K562 (cell line): Measurements from ENCODE around the gene ADORA2B. TPM values are rescaled to one million over a fixed set of nuclear protein-coding genes. Genes with fewer than 3 reads are reported as not detected.

Source experiments
- ATAC-seq: fragments of 200-7000 bp; cut with Tn5 transposase; 3 replicates; pipeline ENCODE4 v1.9.1; 2020; ENCODE audit warnings: moderate library complexity
- BruUV-seq: library from RNA; stranded (reverse); fragments of 400-500 nt; replicated peaks from 2 replicates; lab custom pipeline; 2021; lab: Mats Ljungman, UMichigan
- CTCF ChIA-PET: fragments of 300-600 bp; formaldehyde crosslinking; extraction: SDS; loops from one replicate; lab custom pipeline; 2021; ENCODE audit warnings: low intra/inter-chr PET ratio; lab: Yijun Ruan, JAX
- POLR2A ChIA-PET: fragments of 300-600, 350-650 bp; sonication (Branson Sonifier 250); formaldehyde crosslinking; extraction: SDS; loops from one replicate; lab custom pipeline; 2021; ENCODE audit warnings: antibody characterized with exemption, inconsistent platforms; lab: Yijun Ruan, JAX
- DNase-seq, 4 experiments: peaks; one replicate each; pipeline versions ENCODE4 v3.0.0 to v3.0.0-alpha.2; 2011 to 2018; ENCODE audit warnings: low spot score in 3 of 4, mixed read lengths in 3 of 4; ENCODE audit errors: extremely low read depth in 1 of 4
- FAIRE-seq: peaks from 2 replicates; lab custom pipeline; 2011; peaks lifted over from hg19 to GRCh38; lab: Jason Lieb, UNC
- H2AFZ ChIP-seq: 2 replicates; pipeline ENCODE4 v1.6.0; 2011; ENCODE audit warnings: low read depth, low read length, control low read depth, inconsistent platforms
- H3K27ac ChIP-seq: fragments of 200-600 bp; 3 replicates; pipeline ENCODE4 v1.8.0; 2011; ENCODE audit warnings: low read depth, mild to moderate bottlenecking, control low read depth, inconsistent platforms, low read length, moderate library complexity, mixed read lengths; ENCODE audit errors: extremely low read depth
- H3K27me3 ChIP-seq, 2 experiments: fragments of 300-600 bp in 1 of 2; 2 replicates in 1 of 2; 3 replicates in 1 of 2; pipeline versions ENCODE4 v1.6.0 to v1.8.0; 2011; ENCODE audit warnings: inconsistent platforms in 2 of 2, low read length in 2 of 2, mild to moderate bottlenecking in 1 of 2, mixed read lengths in 1 of 2, moderate library complexity in 1 of 2; ENCODE audit not compliant: control insufficient read depth in 2 of 2, insufficient read depth in 2 of 2
- H3K36me3 ChIP-seq: fragments of 300-600 bp; 3 replicates; pipeline ENCODE4 v1.8.0; 2011; ENCODE audit warnings: mild to moderate bottlenecking, low read length, inconsistent platforms; ENCODE audit not compliant: control insufficient read depth, insufficient read depth
- H3K4me1 ChIP-seq, 2 experiments: fragments of 200-600 bp in 1 of 2; replicated peaks in 1 of 2; 2 replicates in 1 of 2; 3 replicates in 1 of 2; pipeline versions ENCODE4 v1.5.1 to v1.8.0; 2011; ENCODE audit warnings: inconsistent platforms in 2 of 2, low read length in 2 of 2, mild to moderate bottlenecking in 1 of 2, mixed read lengths in 1 of 2, moderate library complexity in 1 of 2; ENCODE audit not compliant: control insufficient read depth in 2 of 2, insufficient read depth in 2 of 2
- H3K4me2 ChIP-seq: 2 replicates; pipeline ENCODE4 v1.6.1; 2011; ENCODE audit warnings: low read length, control low read depth, inconsistent platforms, mixed read lengths; ENCODE audit not compliant: insufficient read depth
- H3K4me3 ChIP-seq: fragments of 200-600 bp; sonication (generic), shearing (Covaris generic); 2 replicates; pipeline ENCODE4 v1.5.1; 2016; ENCODE audit warnings: control low read depth, inconsistent platforms
- H3K79me2 ChIP-seq: fragments of 200-600 bp; 3 replicates; pipeline ENCODE4 v1.8.0; 2011; ENCODE audit warnings: low read length, inconsistent platforms; ENCODE audit not compliant: control insufficient read depth, insufficient read depth
- H3K9ac ChIP-seq, 2 experiments: 2 replicates each; pipeline versions ENCODE4 v1.6.0 to v1.6.1; 2011; ENCODE audit warnings: low read depth in 2 of 2, low read length in 2 of 2, control low read depth in 1 of 2, inconsistent platforms in 1 of 2, mild to moderate bottlenecking in 1 of 2, mixed read lengths in 1 of 2; ENCODE audit not compliant: insufficient read depth in 1 of 2
- H3K9me1 ChIP-seq: one replicate; pipeline ENCODE4 v1.6.0; 2011; ENCODE audit warnings: inconsistent platforms, mild to moderate bottlenecking, low read length, moderate library complexity; ENCODE audit not compliant: control insufficient read depth, insufficient read depth
- H3K9me3 ChIP-seq: replicated peaks from 2 replicates; pipeline ENCODE4 v1.5.1; 2011; ENCODE audit warnings: low read depth, low read length, inconsistent platforms; ENCODE audit not compliant: control insufficient read depth, insufficient read depth
- H4K20me1 ChIP-seq: replicated peaks from 2 replicates; pipeline ENCODE4 v1.6.1; 2011; ENCODE audit warnings: low read length, inconsistent platforms, mixed read lengths; ENCODE audit not compliant: control insufficient read depth, insufficient read depth
- CHAMP1 ChIP-seq: fragments of 450-650 bp; IDR thresholded peaks from 2 replicates; pipeline ENCODE4 v1.6.1; 2016; ENCODE audit warnings: mild to moderate bottlenecking
- NR3C1 ChIP-seq: sonication (generic); formaldehyde crosslinking; IDR thresholded peaks from 2 replicates; pipeline ENCODE4 v1.8.1; 2022; ENCODE audit warnings: missing genetic modification reagents
- WGBS: fragments of 100-300 bp; shearing (Covaris generic); methylation state at CpG from one replicate; pipeline ENCODE4 v1.1.6; 2016; ENCODE audit warnings: low coverage, mixed read lengths; ENCODE audit not compliant: insufficient coverage; ENCODE audit errors: missing lambda C conversion rate; 5-methylcytosine and 5-hydroxymethylcytosine counted together
- in situ Hi-C: fragments of 300-500 bp; cut with MboI; formaldehyde crosslinking; loops from 4 replicates; pipeline ENCODE4 v1.15.0; 2018; ENCODE audit warnings: inconsistent platforms, mixed read lengths
- intact Hi-C: fragments of 100-400 bp; cut with micrococcal nuclease; formaldehyde crosslinking; loops from 2 replicates; pipeline ENCODE4 v1.14.2; 2022
- polyA plus RNA-seq, 8 experiments: library from polyadenylated mRNA; depleted of rRNA in 4 of 8; stranded (reverse) in 5 of 8; unstranded in 3 of 8; fragments of >200 nt; fragmentation: Nextera tagmentation in 2 of 8; fragmentation: Illumina TruSeq in 1 of 8; extraction: Ambion mirVana in 2 of 8; extraction: Trizol in 1 of 8; gene quantifications; 2 replicates each; pipeline versions ENCODE4 v1.2.1 to v1.2.3, GENCODE V29; 2011 to 2014; ENCODE audit warnings: inconsistent platforms in 1 of 8, missing spikeins in 1 of 8
- total RNA-seq, 7 experiments: library from RNA; depleted of rRNA in 6 of 7; stranded (reverse); fragments of >200 nt in 6 of 7; fragmentation: Illumina TruSeq in 2 of 7; extraction: Trizol in 2 of 7; gene quantifications; 2 replicates each; pipeline versions ENCODE4 v1.2.1 to v1.2.3, GENCODE V29; 2011 to 2021; ENCODE audit warnings: low replicate concordance in 1 of 7
- TF ChIP-seq, protein P1 (sequence below), 2 experiments: fragments of 450-650 bp in 1 of 2; sonication (generic) in 1 of 2; formaldehyde crosslinking in 1 of 2; IDR thresholded peaks; 2 replicates each; pipeline versions ENCODE4 v1.7.1 to v1.9.0; 2016 to 2022; ENCODE audit warnings: inconsistent platforms in 1 of 2, mild to moderate bottlenecking in 1 of 2, missing genetic modification reagents in 1 of 2

Gene ADORA2B
- total and polyA plus RNA-seq, 9 of the 15 experiments (the other 6 are each of a cell fraction or from before 2014, with no cell fraction given), result 6.4 to 16.6 (median 10.5) TPM

DNA sequence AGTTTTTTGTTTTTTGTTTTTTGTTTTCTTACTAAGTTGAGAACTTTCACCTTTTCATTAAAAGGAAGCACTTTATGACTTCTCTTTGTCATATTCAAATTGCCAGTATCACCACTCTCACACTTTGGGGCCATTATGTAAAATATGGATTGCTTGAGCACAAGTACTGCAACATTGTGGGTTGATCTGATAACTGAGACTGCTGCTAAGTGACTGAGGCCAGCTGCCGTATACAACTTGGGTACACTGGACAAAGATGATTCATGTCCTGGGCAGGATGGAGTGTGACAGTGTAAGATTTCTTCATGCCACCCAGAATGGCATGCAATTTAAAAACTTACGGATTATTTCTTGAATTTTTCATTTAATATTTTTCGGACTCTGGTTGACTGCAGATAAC lies 62.5 kb downstream of the ADORA2B start:
- WGBS, result 82% methylated on average over 3 of the region's 3 CpGs
- no peak for FAIRE-seq
- DNase-seq, result no peak
- no peak overlapping the region for H3K27ac ChIP-seq
- H3K4me2 ChIP-seq, result no peak overlapping the region
- no peaks in the 10 kb centered on the region for H4K20me1 ChIP-seq
- ATAC-seq, result no peak
- no peaks in the 10 kb centered on the region for H3K9me3 ChIP-seq
- H3K4me1 ChIP-seq, result no peaks in the 10 kb centered on the region
- H3K4me3 ChIP-seq, result no peak overlapping the region
- intact Hi-C loops, result loop anchor here (10.0 kb wide), 1 partner anchor 207 kb away; the partner anchor contains the start of genes NCOR1 and PIGL
- ChIA-PET POLR2A (no interaction called here), CTCF (no interaction called here)
- no peaks in the 10 kb centered on the region for H3K9me1 ChIP-seq
- in situ Hi-C loops, result no loop called here
- H2AFZ ChIP-seq, result no peak overlapping the region
- H3K27me3 ChIP-seq, result no peaks in the 10 kb centered on the region
- H3K9ac ChIP-seq, result no peak overlapping the region
- BruUV-seq, result no TSS peak
- H3K79me2 ChIP-seq, result peaks cover 4% of the 10 kb centered on the region; the same call in 1 of the 3 replicates
- peaks cover 87% of the 10 kb centered on the region for H3K36me3 ChIP-seq
- TF ChIP-seq, protein P1, sequence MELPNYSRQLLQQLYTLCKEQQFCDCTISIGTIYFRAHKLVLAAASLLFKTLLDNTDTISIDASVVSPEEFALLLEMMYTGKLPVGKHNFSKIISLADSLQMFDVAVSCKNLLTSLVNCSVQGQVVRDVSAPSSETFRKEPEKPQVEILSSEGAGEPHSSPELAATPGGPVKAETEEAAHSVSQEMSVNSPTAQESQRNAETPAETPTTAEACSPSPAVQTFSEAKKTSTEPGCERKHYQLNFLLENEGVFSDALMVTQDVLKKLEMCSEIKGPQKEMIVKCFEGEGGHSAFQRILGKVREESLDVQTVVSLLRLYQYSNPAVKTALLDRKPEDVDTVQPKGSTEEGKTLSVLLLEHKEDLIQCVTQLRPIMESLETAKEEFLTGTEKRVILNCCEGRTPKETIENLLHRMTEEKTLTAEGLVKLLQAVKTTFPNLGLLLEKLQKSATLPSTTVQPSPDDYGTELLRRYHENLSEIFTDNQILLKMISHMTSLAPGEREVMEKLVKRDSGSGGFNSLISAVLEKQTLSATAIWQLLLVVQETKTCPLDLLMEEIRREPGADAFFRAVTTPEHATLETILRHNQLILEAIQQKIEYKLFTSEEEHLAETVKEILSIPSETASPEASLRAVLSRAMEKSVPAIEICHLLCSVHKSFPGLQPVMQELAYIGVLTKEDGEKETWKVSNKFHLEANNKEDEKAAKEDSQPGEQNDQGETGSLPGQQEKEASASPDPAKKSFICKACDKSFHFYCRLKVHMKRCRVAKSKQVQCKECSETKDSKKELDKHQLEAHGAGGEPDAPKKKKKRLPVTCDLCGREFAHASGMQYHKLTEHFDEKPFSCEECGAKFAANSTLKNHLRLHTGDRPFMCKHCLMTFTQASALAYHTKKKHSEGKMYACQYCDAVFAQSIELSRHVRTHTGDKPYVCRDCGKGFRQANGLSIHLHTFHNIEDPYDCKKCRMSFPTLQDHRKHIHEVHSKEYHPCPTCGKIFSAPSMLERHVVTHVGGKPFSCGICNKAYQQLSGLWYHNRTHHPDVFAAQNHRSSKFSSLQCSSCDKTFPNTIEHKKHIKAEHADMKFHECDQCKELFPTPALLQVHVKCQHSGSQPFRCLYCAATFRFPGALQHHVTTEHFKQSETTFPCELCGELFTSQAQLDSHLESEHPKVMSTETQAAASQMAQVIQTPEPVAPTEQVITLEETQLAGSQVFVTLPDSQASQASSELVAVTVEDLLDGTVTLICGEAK (IDR thresholded peaks at IDR 0.05), result no peak
- TF ChIP-seq, protein P1 (CRISPR knock-in tag; IDR thresholded peaks at IDR 0.05), result no peak
- TF ChIP-seq NR3C1 (CRISPR knock-in tag) (no peak), CHAMP1 (no peak)
